NCI-H2029 treated with DMSO at 0.1 percent for 48 hours (cell line): ENCODE data around the gene ANXA6.

ENCODE experiments used
- DNase-seq: peaks from one replicate; lab custom pipeline; 2025; lab: John Stamatoyannopoulos, UW

Gene ANXA6

DNA sequence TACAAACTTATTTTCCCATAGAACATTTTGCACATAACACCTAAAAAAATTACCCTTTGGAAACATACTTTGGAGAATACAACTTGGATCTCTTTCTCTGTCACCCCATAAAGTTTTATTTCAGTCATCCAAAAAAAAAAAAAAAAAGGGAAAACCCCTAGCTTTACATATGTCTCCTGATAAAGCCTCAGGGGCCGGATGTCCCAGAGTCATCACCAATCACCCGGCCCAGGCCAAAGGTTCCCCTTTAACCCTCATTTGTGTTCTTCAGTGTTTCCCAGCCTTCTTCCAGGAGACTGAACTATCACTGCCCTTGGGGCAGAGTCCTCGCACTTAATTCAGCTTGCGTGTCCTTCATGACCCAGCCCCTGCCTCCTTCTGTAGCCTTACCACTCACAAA lies 28.8 kb downstream of the ANXA6 start:
- no peak for DNase-seq

DNA sequence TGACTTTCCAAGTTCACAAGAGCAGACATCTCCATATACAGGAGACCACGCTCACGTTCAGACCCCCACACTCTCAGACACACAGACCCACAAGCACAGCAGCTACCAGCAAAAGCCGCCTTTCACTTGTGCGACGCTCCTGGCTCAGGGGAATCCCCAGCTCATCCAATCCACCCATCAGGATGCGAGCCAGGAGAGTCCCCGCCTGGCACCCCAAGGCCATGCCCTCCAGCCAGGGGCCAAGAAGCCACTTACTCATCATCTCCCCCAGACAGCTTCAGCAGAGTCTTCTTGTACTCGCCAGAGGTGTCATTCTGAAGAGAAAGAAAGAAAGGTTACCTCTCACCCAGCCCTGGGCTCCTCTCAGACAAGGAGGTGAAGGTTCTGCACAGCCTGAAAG lies 29.7 kb downstream of the ANXA6 start:
- DNase-seq: no peak

DNA sequence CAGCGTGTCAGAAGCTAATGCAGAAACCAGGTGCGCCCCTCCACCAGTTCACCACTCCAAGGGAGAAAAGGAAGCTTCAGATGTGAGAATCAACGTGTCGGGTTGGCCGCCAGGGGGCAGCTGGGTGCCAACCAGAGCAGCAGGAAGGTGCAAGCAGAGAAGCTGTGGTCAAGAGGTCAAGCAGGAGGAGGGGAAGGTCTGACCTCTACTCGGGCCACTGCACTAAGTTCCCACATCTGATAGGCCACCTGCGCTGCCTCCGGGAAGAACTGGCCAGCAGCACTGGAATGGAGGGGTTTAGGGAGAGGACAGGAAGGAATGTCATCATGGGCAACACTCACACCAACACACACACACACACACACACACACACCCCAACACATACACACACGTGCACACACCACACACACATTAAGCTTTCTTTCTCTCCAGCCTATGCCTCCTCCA lies 31.4 kb downstream of the ANXA6 start:
- DNase-seq: peak; percentile 21

DNA sequence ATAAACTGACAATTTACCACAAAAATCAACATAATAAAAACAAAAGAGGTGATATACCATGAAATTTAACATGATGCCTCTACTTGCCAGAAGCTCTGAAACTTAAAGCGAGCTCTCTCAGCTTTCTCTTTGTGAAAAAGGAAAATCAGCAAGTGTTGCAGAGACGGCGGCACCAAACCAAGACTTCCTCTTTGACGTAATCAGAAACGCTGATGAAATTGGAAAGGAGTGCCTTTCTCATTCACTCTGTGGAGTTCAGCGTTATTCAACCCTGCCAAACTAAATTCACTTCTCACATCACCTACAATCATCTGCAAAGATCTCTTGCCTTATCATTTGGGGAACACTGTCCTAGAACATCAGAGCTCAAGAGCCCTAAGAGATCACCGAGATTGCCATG lies 32.2 kb downstream of the ANXA6 start:
- DNase-seq: no peak

DNA sequence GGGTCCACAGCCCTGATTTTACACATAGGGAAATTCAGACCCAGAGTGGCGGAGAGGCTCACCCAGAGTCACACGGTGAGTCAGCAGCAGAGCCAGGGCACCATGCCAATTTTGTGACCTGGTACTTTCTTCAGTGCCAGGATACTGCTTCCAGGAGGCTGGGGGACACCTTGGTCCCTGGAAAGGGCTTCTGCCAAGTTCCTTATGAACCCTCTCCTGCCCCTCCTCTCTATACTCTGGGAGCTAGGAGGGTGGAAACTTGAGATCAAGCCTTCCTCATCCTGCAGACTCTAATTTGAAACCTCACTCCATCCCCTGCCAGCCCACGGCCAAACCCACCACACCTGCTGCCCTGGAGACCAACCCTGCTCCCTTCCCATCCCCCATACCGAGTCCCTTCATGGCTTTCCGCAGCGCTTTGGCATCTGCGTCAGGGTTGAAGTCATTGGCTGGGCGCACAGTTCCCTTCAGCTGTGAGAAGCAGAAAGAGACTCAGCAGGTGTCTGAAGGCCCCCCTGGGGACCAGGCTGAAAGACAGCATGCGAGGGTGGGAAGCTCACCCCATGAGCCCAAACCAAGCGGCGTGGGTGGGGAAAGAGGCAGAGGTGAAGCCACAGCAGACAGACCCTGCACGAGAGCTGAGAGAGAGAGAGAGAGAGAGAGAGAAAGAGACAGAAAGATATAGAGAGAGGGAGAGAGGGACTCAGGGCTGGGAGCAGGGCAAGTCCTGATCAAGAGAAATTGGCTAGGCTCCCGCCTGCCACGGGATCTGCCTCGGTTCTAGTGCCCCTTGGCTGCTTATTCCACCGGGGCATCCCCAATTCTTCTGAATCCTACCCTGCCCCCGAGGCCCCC lies 33.5 kb downstream of the ANXA6 start:
- no peak for DNase-seq

DNA sequence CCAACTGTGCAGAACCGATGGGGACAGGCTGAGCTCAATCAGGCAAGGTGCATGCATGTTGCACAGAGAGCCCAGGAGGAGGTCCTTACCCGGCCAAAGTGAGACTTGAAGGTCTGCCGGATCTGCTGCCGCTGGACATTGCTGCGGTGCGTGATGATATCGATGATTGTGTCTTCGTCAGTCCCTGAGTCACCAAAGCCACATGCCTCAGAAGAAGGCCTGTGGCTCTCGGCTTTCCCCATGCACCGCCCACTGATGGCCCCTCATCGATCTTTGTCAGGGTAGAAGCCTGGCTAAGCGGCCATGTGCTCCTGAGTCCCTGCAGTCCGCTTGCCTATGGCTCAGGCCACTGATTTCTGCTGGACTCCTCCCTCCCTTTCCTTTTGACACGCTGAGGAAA lies 34.8 kb downstream of the ANXA6 start:
- DNase-seq: no peak

DNA sequence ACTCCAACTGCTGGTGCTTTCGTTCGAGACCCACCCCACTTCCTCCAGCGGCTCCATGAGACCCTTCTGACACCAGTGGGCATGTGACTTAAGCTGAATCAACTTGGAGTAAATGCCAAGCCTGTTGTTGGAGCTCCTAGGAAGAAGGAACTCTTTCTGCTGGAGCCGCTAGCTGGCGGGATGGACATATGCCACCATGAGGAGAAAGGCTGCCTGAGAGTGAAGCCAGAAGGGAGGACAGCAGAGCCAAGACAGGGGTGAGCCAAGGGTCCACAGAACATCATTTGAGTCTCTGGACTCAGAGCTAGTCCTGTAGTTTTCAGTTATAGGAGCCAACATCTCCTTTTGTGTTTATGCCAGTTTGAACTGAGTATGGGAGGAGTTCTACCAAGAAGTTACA lies 35.9 kb downstream of the ANXA6 start:
- DNase-seq: no peak

DNA sequence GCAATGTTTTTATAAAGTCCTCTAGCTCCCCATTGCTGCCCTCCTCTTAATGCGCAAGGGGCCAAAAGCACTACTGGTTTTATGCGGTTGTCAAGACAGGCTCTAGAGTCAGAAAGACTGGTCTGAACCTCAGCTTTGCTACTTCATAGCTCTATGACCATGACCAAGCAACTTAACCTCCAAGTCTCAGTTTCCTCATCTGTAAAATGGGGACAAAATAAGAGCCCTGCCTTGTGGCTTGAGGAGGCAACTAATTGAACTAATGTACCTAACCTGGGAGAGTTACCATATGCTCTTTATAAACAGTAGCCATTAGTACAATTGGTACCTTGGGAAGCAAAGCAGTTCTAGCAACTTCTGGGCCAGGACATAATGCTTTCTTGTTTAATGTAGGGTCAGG lies 36.5 kb downstream of the ANXA6 start:
- no peak for DNase-seq

DNA sequence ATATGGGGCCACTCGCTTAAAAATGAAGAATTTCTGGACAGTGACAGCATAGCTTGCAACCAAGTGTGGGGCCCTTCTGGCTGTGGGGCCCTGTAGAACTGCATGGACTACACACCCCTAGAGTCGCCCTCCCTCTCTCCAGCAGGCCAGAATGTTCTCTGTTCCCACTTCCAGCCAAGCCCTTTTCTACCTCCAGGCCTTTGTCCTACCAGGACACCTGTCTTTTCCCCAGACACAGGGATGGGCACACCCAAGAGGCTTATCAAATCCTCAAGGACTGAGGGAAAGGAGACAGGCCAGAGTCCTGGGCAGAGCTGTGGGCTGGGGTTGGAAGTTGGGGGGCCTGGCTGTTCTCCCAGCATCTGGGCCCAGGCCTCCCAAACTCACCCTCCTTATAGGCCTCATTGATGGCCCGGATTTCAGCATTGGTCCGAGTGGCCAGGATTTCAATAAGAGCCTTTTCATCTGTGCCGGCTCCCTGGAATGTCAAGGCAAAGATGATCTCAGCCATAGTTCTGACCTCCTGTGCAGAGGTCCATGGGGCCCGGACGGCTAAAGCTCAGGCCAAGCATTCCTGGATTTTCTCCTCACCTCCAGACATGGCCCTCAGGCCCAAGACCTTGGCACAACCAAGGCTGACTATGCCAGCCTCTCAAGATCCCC lies 38.5 kb downstream of the ANXA6 start:
- DNase-seq: no peak

DNA sequence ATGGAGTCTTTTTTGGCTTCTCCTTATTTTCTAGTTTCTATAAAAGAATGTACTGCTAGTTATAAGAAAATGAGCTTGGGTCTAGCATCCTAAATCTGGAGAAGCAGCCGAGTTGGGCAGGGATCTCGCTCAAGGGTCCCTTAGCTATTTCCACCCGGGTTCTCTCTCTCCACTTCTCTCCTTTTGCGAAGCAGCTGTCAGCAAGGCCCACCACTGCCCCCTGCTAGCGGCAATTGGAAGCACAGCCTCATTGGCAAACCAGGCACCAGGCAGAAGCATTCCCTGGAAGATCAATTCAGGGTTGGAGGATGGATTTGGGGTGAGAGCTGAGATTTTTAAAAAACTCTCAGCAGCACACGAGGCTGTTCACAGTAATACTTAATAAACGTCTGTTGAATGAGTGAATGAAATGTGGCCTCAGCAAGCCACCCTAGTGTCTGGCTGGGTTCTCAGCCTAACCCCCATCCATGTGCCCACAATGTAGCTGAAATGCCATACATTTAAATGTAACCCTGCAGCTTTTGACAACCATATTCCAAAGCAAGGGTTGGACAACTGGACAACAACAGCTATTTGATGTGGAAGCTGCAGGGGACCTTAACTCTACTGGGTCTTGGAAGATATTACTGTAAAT lies 42.2 kb downstream of the ANXA6 start:
- DNase-seq: peak; percentile 18

DNA sequence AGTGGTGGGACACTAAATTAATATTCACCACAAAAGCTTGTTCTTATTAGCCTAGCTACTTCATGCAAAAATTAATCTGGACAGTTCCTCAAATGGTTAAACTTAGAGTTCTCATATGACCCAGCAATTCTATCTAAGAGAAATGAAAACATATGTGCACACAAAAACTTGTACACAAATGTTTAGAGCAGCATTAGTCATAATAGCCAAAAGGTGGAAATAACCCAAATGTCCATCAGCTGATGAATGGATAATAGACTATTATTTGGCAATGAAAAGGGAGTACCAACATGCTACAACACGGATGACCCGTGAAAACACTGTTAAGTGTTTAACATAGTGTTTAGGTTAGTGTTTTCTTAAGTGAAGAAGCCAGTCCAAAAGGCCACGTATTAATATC lies 43.9 kb downstream of the ANXA6 start:
- no peak for DNase-seq

DNA sequence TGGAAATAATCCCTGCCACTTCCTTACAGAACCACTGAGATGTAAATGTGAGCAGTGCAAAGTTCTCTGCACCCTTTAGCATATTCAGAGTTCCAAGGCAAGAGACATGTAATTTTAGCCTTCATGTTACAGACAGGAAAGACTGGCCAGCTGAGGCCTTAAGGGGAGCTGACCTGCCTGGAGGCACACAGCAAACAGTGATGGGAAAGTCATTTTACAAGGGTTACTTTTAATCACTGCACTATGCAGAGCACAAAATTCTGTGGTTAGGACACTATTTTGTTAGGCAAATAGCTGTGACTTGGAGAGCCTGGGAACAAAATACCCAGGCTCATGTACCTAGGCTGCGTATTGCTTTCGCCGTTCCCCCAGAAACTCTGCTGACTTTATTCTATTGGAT lies 46.6 kb downstream of the ANXA6 start:
- DNase-seq: no peak

DNA sequence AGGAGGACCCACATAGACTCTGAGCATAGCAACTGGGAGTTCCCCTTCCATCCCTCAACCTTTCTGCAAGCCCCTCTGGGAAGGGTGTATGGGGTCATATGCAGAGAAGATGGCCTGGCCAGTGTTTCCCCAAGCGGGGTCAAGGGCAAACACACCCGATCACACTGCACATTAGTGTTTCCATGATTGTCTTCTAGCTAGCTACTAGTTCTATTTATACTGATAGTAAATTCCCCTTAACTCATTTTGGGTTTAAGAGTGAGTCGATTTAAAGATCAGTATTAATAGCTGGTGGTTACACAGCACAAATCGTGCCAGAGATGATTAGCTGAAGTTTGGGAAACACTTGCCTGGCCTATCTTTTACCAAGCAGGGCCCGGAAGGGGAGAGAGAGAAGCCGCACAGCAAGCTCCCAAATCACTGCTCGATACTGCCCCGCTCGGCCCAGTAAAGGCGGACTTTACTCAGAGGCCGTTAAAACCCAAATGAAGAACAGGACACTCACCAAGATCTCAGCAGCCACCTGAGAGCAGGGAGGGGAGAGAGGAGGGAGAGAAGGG lies 47.4 kb downstream of the ANXA6 start:
- DNase-seq: no peak

DNA sequence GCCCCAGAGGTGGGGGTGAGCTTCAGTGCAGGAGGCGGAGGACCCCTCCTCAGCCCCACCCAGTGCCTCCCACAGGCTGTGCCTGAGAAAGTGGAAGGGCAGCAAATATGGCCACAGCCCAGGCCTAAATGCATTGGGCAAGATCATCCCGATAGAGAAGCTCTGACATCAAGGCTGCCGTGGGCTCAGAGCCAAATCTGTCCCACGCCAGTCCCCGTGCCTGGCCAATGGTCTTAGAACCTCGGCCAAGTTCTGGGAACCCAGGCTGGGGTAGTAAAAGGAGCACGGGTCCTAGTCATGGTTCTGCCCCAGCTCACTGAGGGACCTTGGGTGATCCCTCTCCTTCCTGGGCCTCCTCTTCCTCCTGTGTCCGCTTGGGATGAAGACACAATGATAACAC lies 49.0 kb downstream of the ANXA6 start:
- no peak for DNase-seq

DNA sequence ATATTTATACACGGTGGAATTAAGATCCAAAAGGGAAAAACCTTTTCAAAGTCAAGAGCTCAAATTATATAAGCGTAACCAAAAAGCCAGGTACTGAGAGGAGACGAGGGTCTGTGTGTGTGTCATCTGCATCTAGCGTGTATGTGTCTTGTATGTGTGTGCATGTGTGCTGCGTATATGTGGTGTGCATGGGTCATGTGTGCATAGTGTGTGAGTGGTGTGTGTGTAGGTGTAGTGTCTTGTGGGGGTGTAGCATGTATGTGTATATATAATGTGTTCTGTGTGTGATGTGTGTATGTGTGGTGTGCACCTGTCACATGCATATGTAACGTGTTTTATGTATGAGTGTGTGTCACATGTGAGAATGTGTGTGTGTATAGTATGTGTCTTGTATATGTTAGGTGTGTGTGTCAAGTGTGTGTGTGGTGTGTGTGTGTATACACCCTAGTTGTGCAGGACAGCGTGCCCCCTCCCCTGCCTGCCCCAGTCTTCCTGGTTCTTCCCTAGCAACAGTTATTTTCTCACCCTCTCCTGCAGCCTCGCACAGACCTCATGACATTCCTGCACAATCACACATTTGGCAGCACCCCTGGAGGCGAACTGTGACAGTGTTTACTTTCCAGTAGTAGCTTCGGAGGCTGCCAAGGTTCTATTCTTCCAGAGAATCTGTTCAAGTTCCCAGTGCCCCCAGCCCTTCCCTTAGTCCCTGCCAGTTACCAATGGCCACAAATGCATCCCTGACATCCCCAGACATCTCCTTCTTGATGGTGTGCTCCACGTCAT lies 49.6 kb downstream of the ANXA6 start:
- no peak for DNase-seq

DNA sequence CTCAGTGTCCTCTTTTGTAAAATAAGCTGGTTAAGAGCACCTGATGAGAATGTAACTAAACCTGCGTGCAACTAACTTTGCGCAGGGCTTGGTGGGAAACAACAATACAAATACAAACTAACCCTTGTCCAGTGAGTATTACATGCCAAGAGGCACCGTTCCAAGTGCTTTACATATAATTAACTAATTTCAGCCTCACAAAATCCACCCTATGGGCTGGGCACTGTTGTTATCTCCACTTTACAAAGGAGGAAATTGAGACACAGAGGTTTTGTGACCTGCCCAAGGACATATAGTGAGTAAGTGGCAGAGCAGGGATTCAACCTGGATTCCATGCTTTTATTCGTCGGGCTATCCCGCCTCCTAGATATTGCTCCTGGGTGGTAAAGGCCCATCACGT lies 50.5 kb downstream of the ANXA6 start:
- DNase-seq: no peak

DNA sequence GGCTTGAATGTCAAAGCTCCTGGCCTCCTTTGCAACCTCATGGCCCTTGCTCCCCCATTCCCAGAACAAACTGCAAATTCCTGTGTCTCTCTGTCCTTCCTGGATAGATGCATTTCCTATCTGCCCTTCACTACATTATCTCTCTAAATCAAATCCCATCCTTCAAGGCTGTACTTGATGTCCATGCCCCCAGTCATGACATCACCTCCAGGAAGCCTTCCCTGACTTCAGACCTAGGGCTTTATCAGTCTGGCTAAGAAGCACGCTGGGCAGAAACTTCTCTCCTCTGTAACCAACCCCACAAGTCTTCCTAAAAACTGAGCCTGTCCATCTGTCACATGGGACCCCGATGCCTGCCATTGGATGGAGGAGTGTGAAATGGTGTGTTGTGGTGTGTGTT lies 51.1 kb downstream of the ANXA6 start:
- no peak for DNase-seq

DNA sequence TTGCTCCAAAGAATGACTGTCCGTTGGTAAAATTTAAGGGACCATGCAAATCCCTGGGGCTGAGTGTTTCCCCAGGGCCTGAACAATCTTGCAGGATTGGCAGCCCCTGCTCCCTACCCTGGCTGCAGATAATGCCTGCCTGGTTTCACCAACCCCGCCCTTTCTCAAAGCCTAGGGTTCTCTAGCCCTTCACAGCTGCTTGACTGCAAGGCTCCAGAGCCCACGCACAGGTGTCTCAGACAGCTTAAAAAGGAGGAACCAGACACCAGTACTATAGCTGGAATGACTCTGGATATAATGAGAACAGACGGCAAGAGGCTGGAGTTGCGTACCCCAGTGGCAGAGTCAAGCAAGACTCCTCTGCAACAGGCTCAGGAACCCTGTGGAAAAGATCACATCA lies 51.5 kb downstream of the ANXA6 start:
- no peak for DNase-seq

DNA sequence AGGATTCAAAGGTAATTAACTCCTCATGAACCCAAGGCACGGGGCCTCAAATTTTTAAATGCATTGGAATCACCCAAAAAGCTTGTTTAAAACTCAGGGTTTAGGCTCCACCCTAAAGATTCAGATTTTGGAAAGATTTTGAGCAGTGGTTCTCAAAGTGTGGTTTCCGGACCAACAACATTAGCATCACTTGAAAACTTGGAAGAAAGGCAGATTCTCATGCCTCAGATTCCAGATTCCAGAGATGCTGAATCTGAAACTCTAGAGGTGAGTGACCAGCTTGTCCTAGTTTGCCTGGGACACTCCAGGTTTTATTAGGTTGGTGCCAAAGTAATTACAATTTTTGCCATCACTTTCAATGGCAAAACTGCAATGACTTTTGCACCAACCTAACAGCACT lies 52.0 kb downstream of the ANXA6 start:
- DNase-seq: no peak

DNA sequence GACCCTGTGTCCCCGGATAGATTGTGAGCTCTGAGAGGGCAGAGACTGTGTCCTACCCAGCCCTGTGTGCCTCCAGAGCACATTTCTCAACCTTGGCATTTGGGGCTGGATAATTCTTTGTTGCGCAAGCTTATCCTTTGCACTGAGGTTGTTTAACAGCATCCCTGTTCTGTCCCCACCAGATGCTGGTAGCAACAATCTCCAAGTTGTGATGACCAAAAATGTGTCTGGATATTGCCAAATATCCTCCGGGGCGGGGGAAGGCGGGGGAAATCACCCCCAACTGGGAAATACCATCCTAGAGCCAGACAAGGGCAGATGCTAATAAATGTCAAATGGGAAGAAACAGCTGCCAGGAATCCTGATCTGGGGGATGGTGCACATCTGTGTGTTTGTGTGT lies 52.8 kb downstream of the ANXA6 start:
- no peak for DNase-seq

DNA sequence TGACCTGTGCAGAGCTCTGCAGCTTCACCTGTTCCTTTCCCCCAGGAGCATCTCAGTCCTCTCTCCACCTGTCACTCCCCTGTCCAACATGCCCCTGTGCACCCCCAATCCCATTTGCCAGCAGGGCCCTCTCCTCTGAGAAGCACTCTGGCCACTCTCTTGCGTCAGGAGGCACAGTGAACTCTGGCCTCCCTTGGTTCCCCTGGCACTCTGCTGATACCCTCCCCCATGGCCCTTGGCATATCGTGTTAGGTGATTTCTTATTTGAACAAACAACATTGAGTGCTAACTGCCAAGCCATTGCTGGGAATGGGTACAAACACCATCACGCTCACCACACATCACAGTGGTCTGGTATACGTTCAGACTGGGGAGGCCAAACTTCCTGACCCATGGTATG lies 55.8 kb downstream of the ANXA6 start:
- no peak for DNase-seq

DNA sequence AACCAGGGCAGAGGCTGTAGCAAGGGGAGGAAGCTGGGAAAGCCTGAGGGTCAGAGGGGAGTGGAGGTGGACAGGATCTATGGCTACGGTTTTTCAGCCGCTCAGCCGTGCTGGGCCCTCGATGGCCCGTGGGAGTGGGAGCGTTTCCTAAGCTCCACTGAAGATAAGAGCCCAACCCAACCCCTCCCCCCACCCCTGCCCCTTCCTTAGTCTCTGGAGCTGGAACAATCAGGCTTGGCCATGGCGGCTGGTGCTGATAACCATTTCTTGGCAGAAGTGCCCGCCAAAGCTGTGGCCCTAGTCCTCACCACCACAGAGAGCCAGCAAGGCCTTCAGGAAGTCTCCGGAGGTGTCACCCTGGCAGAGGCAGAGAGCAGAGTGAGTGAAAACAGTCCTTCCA lies 56.4 kb downstream of the ANXA6 start:
- no peak for DNase-seq
